Tibial artery (tissue), 4 donors: Measurements from ENCODE around the gene EPHB2.

Source experiments
- DNase-seq, 2 donors: peaks; one replicate each; pipeline ENCODE4 v3.0.0-alpha.2; 2019
- H3K27ac ChIP-seq, 2 donors: fragments of 200-600 bp; sonication (generic) in 1 of 2; 1 replicate in 1 of 2; 2 replicates in 1 of 2; pipeline ENCODE4 v1.5.1; 2018 to 2019; ENCODE audit warnings: mild to moderate bottlenecking in 1 of 2
- H3K27me3 ChIP-seq, 2 donors: fragments of 200-600 bp; sonication (generic) in 1 of 2; one replicate each; pipeline versions ENCODE4 v1.5.1 to v1.6.0; 2016 to 2019
- H3K36me3 ChIP-seq, 3 donors: fragments of 200-600 bp; sonication (generic) in 2 of 3; one replicate each; pipeline ENCODE4 v1.5.1; 2016 to 2019; ENCODE audit warnings: mild to moderate bottlenecking in 2 of 3
- H3K4me1 ChIP-seq, 4 donors: fragments of 200-600 bp; sonication (generic) in 2 of 4; 1 replicate in 3 of 4; 2 replicates in 1 of 4; pipeline ENCODE4 v1.5.1; 2016 to 2019
- H3K4me3 ChIP-seq, 2 donors: fragments of 200-600 bp; sonication (generic) in 1 of 2; 1 replicate in 1 of 2; 2 replicates in 1 of 2; pipeline ENCODE4 v1.5.1; 2018 to 2019; ENCODE audit warnings: mild to moderate bottlenecking in 2 of 2
- H3K9me3 ChIP-seq, 3 donors: fragments of 200-600 bp; sonication (generic) in 1 of 3; one replicate each; pipeline ENCODE4 v1.5.1; 2016 to 2019
- CTCF ChIP-seq, 2 experiments: fragments of 200-600 bp in 1 of 2; fragments of 450-650 bp in 1 of 2; IDR thresholded peaks; one replicate each; pipeline ENCODE4 v1.5.1; 2017 to 2019; ENCODE audit warnings: antibody characterized with exemption in 2 of 2, mild to moderate bottlenecking in 1 of 2, moderate library complexity in 1 of 2
- intact Hi-C: fragments of 100-400 bp; cut with DNase I; formaldehyde crosslinking; loops from one replicate; pipeline ENCODE4 v1.15.0; 2023; ENCODE audit warnings: low total_unique reads

The EPHB2 gene

DNA sequence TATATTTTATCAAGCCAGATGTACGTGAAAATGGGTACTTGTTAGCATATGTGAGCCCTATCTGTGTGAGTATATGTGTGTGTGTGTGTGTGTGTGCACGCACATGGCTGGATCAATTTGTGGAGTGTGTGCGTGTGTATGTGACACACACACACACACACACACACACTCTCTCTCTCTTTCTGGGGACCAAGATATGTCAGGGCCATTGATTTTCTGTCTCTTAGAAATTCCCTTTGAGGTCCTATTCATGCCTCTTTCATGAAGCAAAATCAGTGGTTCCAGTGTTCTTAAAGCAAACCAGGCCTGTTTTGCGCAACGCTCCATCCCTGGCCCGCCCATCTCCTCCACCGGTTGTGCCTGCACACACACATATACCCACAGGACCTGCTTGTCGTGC lies 90.0 kb downstream of the EPHB2 start:
- TF ChIP-seq CTCF (IDR thresholded peaks at IDR 0.05) = no peak
- no peak overlapping the region for H3K27ac ChIP-seq
- no peaks in the 10 kb centered on the region for H3K36me3 ChIP-seq
- intact Hi-C loops = no loop called here
- no peak overlapping the region for H3K4me3 ChIP-seq
- H3K27me3 ChIP-seq = peaks cover 0 to 10% of the 10 kb centered on the region in 2 donors
- no peak for DNase-seq
- H3K9me3 ChIP-seq = no peaks in the 10 kb centered on the region
- H3K4me1 ChIP-seq = peaks cover 0 to 3% (median 0%) of the 10 kb centered on the region in 4 donors

DNA sequence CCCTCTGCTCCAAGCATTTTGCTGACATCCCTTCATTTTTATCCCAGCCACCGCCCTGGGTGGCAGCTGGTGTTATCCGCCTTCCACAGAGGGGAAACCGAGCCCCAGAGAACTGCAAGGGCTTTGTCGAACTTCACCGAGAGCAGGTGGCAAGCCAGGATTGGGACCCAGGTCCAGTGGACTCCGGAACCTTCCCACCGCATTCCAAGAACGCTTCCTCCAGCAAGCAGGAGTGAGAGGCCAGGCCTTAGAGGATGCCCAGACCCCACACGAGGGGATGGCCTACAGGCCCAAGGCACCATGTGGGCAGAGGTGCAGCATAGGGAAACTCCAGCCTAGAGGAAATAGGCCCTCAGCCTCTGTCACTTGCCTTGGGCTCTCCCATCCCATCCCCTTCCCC lies 90.7 kb downstream of the EPHB2 start:
- DNase-seq = no peak
- peaks cover 0 to 10% of the 10 kb centered on the region in 2 donors for H3K27me3 ChIP-seq
- H3K27ac ChIP-seq = no peak overlapping the region
- peaks cover 0 to 3% (median 0%) of the 10 kb centered on the region in 4 donors for H3K4me1 ChIP-seq
- no peaks in the 10 kb centered on the region for H3K9me3 ChIP-seq
- intact Hi-C loops = no loop called here
- no peaks in the 10 kb centered on the region for H3K36me3 ChIP-seq
- H3K4me3 ChIP-seq = no peak overlapping the region
- no peak for TF ChIP-seq CTCF (IDR thresholded peaks at IDR 0.05)

- no peaks in the 10 kb centered on the region for H3K9me3 ChIP-seq
- H3K4me1 ChIP-seq = peaks cover 0 to 3% (median 0%) of the 10 kb centered on the region in 4 donors
- no peak overlapping the region for H3K27ac ChIP-seq
- TF ChIP-seq CTCF (IDR thresholded peaks at IDR 0.05) = no peak
- peaks cover 0 to 10% of the 10 kb centered on the region in 2 donors for H3K27me3 ChIP-seq
- no peak for DNase-seq
- H3K4me3 ChIP-seq = no peak overlapping the region
- intact Hi-C loops = no loop called here
- H3K36me3 ChIP-seq = no peaks in the 10 kb centered on the region
These were observed 91.1 kb downstream of the EPHB2 start for GRCh38 chr1:22801761-22802160.

DNA sequence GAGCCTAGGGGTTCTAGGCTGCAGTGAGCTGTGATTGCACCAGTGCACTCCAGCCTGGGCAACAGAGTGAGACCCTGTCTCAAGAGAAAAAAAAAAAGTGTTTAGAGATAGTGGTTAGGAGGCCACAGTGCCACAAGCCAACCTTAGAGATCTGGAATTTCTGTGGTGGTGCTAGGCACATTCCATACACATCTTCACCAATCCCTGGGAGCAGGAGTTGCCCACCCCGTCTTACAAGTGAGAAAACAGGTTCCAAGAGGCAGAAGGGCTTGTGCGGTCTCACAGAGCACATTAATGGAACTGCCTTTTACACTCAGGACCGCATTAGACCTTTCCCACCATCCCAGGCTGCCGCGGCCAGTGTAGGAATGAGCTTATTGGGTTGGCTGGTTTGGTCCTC lies 93.2 kb downstream of the EPHB2 start:
- Histone ChIP-seq H3K27me3 (peaks cover 0 to 10% of the 10 kb centered on the region in 2 donors), H3K9me3 (no peaks in the 10 kb centered on the region), H3K27ac (no peak overlapping the region), H3K4me1 (peaks cover 0 to 10% (median 5%) of the 10 kb centered on the region in 4 donors), H3K4me3 (no peak overlapping the region), H3K36me3 (no peaks in the 10 kb centered on the region)
- TF ChIP-seq CTCF (IDR thresholded peaks at IDR 0.05) = no peak
- no peak for DNase-seq
- intact Hi-C loops = no loop called here

DNA sequence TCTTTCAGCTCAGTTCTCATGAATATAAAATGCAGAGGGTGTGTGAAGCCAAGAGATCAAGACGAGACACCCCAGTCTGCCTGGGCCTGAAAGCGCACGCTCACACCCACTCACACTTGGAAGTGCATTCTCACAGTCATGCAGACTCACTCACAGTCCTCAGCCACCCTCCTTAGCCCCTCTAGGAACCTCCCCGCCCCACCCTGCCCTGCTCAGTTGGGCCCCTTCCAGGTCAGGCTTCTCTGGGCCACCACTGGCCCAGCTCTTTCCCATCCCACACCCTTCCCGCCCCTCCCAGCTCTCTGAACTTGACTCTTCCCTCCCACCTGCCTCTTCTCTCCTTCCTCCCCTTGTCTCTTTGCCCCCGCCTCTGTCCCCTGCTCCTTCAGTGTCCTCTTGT lies 93.8 kb downstream of the EPHB2 start:
- intact Hi-C loops = no loop called here
- H3K4me1 ChIP-seq = peaks cover 0 to 15% (median 6%) of the 10 kb centered on the region in 4 donors
- DNase-seq = no peak
- H3K27me3 ChIP-seq = peaks cover 0 to 10% of the 10 kb centered on the region in 2 donors
- no peak for TF ChIP-seq CTCF (IDR thresholded peaks at IDR 0.05)
- H3K4me3 ChIP-seq = no peak overlapping the region
- no peak overlapping the region for H3K27ac ChIP-seq
- H3K36me3 ChIP-seq = no peaks in the 10 kb centered on the region
- H3K9me3 ChIP-seq = no peaks in the 10 kb centered on the region
